HG02981 (cell line): Measurements from ENCODE around the gene HSPA13.
"Not testable (repeated sequence)": the region's sequence is repeated elsewhere in the genome, so short reads cannot be mapped to it uniquely, and the experiment has no call there.

Experiments used
- ATAC-seq: cut with Tn5 transposase; IDR thresholded peaks from one replicate; pipeline ENCODE4 v1.9.1; 2021; ENCODE audit warnings: mild to moderate bottlenecking, moderate library complexity; ENCODE audit not compliant: unreplicated experiment

Gene HSPA13

GRCh38 chr21:14382835-14383595 lies at the start of gene HSPA13:
Gene HSPA13, minus strand, starts transcription at chr21:14383146. Its CDS starts 27 bp downstream, at chr21:14383119.
- ATAC-seq = peak; percentile 95

- no peak for ATAC-seq
These were observed 36.0 kb upstream of the HSPA13 start for GRCh38 chr21:14418920-14419319.

- no peak for ATAC-seq
These were observed 32.1 kb upstream of the HSPA13 start for GRCh38 chr21:14414932-14415508.

GRCh38 chr21:14405962-14406361 lies 23.0 kb upstream of the HSPA13 start:
- no peak for ATAC-seq

DNA sequence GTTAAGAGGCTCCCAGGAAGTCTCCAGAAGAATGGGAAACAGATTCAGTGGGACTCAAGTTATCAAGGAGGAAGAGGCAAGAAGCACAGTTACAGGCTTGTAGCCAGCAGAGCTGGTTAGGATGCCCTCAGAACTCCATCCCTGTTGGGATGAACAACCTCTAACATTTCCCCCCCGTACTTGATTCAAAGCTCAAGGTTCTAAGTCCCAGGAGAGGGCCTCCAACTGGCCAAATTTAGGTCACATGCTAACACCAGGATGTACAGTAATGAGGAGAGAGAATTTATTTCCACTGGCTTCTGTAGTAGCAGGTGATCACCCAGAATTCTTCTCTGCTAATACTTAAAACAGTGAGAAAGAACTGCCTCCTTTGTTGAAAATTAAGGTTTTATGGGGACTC lies 22.3 kb upstream of the HSPA13 start:
- no peak for ATAC-seq

DNA sequence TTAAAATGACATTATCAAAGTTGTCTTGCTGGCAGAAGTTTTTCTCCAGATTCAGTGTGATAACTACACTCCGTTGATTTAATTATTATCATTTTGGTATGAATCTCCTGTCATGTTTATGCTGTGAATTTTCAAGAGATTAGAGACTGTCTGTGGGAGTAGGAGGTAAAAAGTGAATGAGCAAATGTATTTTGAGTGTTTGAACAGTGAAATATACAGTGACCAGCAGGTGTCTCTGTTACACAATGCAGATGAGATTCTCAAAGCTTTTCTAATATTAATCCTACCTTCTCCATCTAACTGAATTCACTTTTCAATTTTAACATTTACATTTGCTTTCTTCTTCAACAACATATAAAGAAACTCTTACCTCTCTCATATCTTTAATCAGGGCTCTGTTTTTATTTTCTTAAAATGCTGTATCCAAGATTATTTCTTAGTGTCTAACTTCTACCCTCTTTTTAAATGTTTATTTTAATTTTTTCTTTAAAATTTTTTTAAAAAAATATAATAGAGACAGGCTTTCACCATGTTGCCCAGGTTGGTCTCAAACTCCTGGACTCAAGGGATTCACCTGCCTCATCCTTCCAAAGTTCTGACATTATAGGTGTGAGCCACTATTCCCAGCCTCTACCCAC lies 20.9 kb upstream of the HSPA13 start:
- no peak for ATAC-seq

- ATAC-seq = no peak
These were observed 18.3 kb upstream of the HSPA13 start for GRCh38 chr21:14401217-14401616.

DNA sequence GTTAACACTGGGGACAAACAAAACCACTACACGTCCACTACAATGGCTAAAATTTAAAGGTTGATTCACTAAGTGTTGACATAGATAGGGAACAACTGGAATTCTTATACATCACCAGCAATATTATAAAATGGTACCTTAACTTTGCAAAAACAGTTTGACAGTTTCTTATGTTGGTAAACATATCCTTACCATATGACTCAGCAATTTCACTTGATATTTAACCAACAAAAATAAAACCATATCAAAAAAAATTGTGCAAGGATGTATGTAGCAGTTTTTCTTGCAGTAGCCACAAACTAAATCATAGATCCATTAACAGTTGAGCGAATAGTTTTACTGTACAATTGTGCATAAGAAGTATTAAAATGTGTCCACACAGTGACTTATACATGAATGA lies 5.3 kb upstream of the HSPA13 start:
- no peak for ATAC-seq

DNA sequence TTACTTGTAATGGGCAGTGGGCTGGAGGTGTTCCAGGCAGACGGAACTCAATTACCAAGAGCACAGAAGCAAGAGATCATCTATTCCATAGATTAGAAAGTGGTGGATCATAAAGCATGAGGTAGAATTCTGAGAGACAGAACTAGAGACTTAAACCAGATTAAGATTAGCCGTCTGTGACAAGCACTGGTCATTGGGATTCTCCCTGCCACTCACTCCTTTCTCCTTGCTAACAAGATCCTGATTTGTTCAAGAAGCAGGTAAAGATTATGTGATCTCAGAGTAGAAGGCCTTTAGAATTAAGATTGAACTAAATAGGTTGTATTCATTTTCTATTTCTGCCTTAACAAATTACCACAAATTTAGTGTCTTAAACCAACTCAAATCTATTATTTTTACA lies 1.5 kb upstream of the HSPA13 start:
- no peak for ATAC-seq

GRCh38 chr21:14383596-14384180 lies 742 bp upstream of the HSPA13 start:
- ATAC-seq = peak; percentile 18

- ATAC-seq = no peak
These were observed 486 bp downstream of the HSPA13 start for GRCh38 chr21:14382486-14382834.

- no peak for ATAC-seq
These were observed 6.1 kb downstream of the HSPA13 start for GRCh38 chr21:14376854-14377253.

DNA sequence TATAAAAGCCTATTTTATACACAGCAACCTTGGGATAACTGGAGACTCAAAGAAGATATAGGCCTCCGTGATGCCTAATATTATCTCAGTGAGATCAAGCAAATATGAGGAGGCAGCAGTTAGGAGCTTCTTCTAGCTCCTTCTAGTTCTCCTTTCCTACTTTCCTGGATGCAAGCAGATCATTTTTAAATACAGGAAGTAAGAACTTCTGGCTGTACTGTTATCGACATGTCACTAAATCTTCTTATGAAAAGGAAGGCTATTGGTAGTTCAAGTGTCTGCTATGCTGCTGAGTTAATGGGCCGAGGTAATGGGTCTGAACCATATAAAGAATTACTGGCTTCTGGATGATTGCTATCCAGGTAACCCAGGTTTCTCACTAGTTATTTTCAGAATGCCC lies 15.9 kb downstream of the HSPA13 start:
- no peak for ATAC-seq

- ATAC-seq = no peak
These were observed 21.0 kb downstream of the HSPA13 start for GRCh38 chr21:14361958-14362357.

GRCh38 chr21:14358775-14359174 lies 24.2 kb downstream of the HSPA13 start:
- ATAC-seq = no peak

DNA sequence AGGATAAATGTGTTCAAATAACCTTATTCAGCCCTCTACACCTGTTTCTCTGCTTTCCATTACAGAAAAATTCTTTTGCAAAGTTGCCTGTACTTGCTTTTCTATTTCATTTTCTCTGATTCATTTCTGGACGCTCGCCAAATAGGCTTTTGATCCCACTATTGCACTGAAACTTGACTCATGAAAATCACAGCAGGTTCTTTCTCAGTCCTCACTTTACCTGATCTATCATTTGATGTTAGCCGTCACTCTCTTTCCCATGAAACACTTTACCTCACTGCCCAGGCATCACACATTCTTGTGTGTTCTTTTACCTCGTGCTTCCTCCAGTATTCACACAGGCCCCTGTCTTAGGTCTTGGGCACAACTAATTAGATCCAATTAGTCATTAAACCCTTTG lies 26.2 kb downstream of the HSPA13 start:
- no peak for ATAC-seq

- ATAC-seq = no peak
These were observed 28.4 kb downstream of the HSPA13 start for GRCh38 chr21:14354515-14354914.

DNA sequence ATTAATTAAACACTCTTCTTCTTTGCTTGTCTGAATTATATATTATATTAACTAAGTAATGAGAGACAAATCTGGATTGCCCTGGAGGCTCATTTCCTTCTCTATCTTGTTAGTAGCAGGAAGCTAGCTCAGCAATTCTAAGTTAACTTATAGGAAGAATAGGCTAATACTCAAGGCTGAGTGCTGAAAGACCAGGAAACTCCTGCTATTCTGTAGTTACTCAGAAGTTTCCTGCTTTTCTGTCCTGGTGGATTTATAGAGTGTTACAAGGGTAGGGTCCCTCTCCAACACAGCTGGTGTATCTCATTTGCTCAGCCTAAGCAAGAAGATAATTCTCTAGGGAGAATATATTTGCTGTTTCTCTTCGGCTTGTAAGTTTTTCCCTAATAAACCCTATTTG lies 29.2 kb downstream of the HSPA13 start:
- no peak for ATAC-seq

GRCh38 chr21:14353231-14353630 lies 29.7 kb downstream of the HSPA13 start:
- no peak for ATAC-seq

DNA sequence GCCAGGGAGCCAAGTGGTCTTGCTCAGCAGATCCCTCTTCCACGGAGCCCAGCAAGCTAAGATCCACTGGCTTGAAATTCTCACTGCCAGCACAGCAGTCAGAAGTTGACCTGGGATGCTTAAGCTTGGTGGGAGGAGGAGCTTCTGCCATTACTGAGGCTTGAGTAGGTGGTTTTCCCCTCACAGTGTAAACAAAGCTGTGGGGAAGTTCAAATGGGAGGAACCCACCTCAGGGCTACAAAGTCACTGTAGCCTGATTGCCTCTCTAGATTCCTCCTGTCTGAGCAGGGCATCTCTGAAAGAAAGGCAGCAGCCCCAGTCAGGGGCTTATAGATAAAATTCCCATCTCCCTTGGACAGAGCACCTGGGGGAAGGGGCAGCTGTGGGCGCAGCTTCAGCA lies 55.6 kb downstream of the HSPA13 start:
- ATAC-seq = not testable (repeated sequence)

DNA sequence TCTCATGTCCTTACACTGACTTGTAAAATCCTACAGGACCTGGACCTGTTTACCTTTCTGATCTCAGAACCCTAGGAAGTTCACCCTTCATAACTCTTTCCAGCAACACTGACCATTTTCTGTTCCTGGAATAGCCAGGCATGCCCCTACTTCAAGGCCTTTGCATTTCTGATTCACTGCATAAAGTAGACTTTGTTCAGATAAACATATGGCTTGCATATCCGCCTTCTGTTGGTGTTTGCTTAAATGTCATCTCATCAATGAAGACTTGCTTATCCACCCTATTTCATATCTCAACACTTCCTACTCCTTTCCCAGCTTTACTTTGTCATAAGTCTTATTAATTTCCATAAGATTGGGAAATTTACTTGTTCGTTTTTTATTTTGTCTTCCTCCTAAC lies 57.4 kb downstream of the HSPA13 start:
- ATAC-seq = no peak
